ENCODE data around the gene OIP5. TPM values are rescaled to one million over a fixed set of nuclear protein-coding genes. Genes with fewer than 3 reads are reported as not detected.

The OIP5 gene
- total and polyA plus RNA-seq, 2 of the 13 experiments (the other 11 are each of a cell fraction or from before 2014, with no cell fraction given) = 10.7 to 38.0 TPM

DNA sequence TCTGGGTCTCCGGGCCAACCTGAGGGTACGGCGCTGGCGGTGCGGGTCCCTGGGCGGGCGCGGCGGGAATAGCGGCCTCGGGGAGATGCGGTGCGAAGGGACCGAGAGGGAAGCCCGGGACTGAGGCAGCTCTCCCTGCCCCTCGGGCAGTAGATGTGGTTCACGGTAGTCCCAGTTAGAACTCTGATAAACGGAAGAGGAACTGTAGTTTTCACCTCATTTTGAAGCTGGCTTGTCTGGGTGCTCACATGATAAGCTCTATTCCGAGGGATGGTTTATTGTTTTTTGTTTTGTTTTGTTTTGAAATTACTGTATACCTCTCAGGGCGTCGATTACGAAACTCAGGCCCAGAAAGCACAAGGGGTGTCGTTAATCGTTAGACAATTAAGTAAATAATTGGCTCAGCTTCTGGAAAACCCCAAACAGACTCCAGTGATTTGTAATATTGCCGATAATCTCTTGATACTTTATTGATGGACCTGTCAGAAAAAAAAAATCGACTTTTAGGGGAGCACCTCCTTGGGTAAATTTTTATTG is 703 bp upstream of the OIP5 start (continued):
- TF ChIP-seq ATF5 (CRISPR knock-in tag; IDR thresholded peaks at IDR 0.05; ENCODE audit: low read depth) (no peak), ATRX (CRISPR knock-in tag; IDR thresholded peaks at IDR 0.05; ENCODE audit: borderline replicate concordance) (no peak), PAF1 (CRISPR knock-in tag; IDR thresholded peaks at IDR 0.05) (no peak), ZNF24 (IDR thresholded peaks at IDR 0.05) (no peak), ZBTB21 (CRISPR knock-in tag; IDR thresholded peaks at IDR 0.05) (no peak), HINFP (CRISPR knock-in tag; IDR thresholded peaks at IDR 0.05; ENCODE audit: low read depth) (no peak), LBX2 (CRISPR knock-in tag; IDR thresholded peaks at IDR 0.05; ENCODE audit: borderline replicate concordance) (no peak), ZNF274 (CRISPR knock-in tag; IDR thresholded peaks at IDR 0.05) (no peak), ARID2 (CRISPR knock-in tag; IDR thresholded peaks at IDR 0.05; ENCODE audit: borderline replicate concordance) (no peak; the same call in 1 of the 2 replicates), ZNF512 (CRISPR knock-in tag; IDR thresholded peaks at IDR 0.05) (no peak), ZNF530 (CRISPR knock-in tag; IDR thresholded peaks at IDR 0.05; ENCODE audit: low read depth) (no peak), MTA1 (CRISPR knock-in tag; IDR thresholded peaks at IDR 0.05; ENCODE audit: borderline replicate concordance) (0 out of 2 replicates have a peak, but pooled peaks have one; percentile 14), ZNF660 (CRISPR knock-in tag; IDR thresholded peaks at IDR 0.05; ENCODE audit: borderline replicate concordance, low read depth) (no peak), FOSL2 (CRISPR knock-in tag; IDR thresholded peaks at IDR 0.05) (no peak), ZNF644 (CRISPR knock-in tag; IDR thresholded peaks at IDR 0.05; ENCODE audit: low read depth) (no peak), RXRB (CRISPR knock-in tag; IDR thresholded peaks at IDR 0.05; ENCODE audit: borderline replicate concordance) (no peak), HOXD1 (CRISPR knock-in tag; IDR thresholded peaks at IDR 0.05) (no peak), HMG20A (CRISPR knock-in tag; IDR thresholded peaks at IDR 0.05; ENCODE audit: borderline replicate concordance) (no peak), TFDP1 (CRISPR knock-in tag; IDR thresholded peaks at IDR 0.05; ENCODE audit: borderline replicate concordance) (no peak), ATM (IDR thresholded peaks at IDR 0.05; ENCODE audit: borderline replicate concordance) (no peak), TGIF2 (CRISPR knock-in tag; IDR thresholded peaks at IDR 0.05) (no peak), ZNF484 (CRISPR knock-in tag; IDR thresholded peaks at IDR 0.05; ENCODE audit: borderline replicate concordance, low read depth) (no peak)
- TF ChIP-seq, protein P1, sequence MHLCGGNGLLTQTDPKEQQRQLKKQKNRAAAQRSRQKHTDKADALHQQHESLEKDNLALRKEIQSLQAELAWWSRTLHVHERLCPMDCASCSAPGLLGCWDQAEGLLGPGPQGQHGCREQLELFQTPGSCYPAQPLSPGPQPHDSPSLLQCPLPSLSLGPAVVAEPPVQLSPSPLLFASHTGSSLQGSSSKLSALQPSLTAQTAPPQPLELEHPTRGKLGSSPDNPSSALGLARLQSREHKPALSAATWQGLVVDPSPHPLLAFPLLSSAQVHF (CRISPR knock-in tag; IDR thresholded peaks at IDR 0.05) = no peak; the same call in 1 of the 2 replicates
- TF ChIP-seq, protein P2, sequence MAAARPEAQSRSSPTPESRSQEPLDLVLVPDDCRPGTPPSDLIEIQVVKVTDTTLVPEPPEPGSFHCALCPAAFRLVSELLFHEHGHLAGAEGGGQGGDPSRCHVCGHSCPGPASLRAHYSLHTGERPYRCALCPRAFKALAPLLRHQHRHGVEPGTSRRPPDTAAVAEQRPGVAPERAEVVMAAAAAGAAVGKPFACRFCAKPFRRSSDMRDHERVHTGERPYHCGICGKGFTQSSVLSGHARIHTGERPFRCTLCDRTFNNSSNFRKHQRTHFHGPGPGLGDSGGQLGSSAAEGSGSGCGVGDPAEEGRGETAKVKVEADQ (CRISPR knock-in tag; IDR thresholded peaks at IDR 0.05; ENCODE audit: borderline replicate concordance) = no peak
